Measurements from ENCODE around the gene EVL.

DNA sequence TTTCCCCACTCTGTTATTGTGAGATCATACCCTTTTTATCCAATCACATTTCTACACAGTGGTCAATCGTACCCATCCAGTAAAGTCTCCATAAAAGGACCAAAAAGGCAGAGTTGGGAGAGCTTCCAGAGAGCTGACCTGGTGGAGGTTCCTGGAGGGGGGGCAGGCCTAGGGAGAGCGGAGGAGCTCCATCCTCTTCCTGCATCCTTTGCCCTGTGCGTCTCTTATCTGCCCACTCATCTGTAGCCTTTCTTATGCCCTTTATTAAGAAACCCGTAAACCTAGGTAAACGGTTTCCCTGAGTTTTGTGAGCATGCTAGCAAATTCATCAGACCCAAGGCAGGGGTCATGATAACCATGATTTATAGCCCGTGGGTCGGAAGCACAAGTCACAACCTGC lies 26.2 kb downstream of the EVL start:
- TF ChIP-seq YY1 (IDR thresholded peaks at IDR 0.05; ENCODE audit: insufficient read depth, insufficient read length) (no peak), ZNF274 (IDR thresholded peaks at IDR 0.05; ENCODE audit: low read depth, low read length) (no peak), SUZ12 (IDR thresholded peaks at IDR 0.05; ENCODE audit: extremely low read depth, insufficient read depth, insufficient read length) (no peak)
